AG20443 (cell line): ENCODE results near the gene GSDMA.
A peak's percentile ranks its signal among the peaks of the same experiment; 100 is the strongest.
"Not testable (repeated sequence)": the region's sequence is repeated elsewhere in the genome, so short reads cannot be mapped to it uniquely, and the experiment has no call there.

Experiments used
- DNase-seq: peaks from one replicate; pipeline ENCODE4 v3.0.0; 2012; ENCODE audit warnings: low spot score, mixed read lengths

The GSDMA gene

DNA sequence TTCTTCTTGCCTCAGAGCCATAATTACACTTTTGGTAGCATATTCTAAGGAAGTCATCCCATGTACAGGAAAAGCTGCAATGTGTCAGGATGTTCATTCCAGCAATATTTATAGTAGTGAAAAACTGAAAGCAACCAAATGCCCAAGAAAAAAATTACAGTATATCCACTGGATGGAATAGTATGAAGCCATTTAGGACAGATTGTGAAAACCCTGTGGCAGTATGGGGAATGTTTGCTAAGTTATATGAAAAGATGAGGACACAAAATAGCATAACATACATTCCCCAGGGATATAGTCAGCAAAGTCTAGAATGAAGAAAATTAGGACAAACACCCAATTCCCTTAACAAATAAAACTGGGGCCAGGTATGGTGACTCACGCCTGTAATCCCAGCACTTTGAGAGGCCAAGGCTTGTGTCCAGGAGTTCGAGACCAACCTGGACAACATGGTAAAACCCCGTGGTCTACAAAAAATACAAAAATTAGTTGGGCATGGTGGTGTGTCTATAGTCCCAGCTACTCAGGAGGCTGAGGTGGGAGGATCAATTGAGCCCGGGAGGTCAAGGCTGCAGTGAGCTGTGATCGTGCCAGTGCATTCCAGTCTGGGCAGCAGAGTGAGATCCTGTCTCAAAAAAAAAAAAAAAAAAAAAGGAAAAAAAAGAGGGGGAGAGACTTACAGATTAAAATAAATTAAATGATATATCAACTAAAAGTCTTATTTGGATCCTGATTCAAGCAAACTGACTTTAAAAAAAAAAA is 33.0 kb upstream of the GSDMA start:
- peak; percentile 35 for DNase-seq

DNA sequence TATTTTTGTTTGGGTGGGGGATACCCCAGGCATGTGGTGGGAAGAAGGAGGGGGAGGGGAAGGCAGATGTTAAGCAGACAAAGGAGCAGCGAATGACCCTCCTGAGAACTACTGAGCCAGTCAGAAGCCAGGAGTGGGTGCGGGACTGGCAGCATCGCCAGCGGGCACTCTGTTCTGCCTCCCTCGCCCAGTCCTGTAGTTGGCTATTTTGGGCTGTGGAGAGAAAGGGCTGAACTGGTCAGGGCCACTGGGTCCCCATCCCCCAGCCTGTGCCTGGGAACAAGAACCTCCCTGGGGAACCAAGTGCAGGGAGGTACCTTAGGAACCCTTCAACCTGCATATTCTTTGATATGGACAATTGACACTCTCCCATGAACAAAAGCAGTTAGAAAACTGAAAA is 28.9 kb upstream of the GSDMA start:
- DNase-seq, result no peak

DNA sequence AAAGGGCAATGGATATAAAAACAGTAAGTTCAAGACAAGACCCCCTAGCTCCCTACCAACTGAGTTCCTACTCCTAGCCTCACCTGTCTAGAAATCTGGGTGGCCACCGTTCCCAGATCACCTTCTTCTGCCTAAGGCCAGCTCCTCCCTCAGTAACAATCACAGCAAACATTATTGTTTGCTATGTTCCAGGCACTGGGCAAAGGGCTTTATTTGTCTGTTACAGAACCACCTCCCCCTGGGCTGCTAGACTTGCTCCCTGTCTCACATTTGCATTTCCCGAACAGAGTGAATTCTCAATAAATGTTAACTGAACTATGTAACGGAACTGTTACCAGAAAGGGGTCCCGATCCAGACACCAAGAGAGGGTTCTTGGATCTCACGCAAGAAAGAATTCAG is 28.5 kb upstream of the GSDMA start:
- no peak for DNase-seq

DNA sequence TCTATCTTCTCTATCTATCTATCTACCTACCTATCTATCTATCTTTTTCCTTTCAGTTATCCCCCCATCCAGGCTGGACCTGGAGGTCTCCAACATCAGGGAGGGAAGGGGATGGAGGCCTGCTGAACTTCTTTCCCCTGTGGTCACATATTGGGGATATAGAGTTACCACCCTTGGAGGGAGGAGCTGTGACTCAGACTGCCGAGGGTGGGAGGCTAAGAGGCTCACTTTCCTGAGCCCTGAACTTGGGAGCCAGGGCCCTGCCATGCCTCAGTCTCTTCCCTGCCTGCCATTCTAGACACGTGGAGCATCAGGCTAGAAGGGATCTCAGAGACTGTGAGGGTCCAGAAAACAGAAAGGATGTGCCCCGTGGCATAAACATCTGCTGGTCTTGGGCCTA is 26.9 kb upstream of the GSDMA start:
- peak; percentile 35 for DNase-seq

DNA sequence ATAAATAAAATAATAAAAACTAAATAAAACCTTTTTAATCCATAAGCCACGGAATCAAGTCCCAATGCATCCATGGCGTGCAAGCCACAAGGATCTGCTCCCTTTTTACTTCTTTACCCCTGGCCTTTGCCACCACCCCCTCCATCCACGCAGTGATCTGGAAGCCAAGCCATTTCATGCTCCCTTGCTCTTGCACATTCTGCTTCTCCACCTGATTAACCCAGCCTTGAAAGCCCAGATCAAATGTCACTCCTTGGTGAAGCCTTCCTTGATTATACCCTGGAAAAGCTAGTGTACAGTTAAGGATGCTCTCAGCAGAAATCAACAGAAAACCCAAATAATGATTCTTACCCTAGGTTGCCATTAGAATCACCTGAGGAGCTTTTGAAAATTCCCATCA is 25.4 kb upstream of the GSDMA start:
- DNase-seq, result no peak

DNA sequence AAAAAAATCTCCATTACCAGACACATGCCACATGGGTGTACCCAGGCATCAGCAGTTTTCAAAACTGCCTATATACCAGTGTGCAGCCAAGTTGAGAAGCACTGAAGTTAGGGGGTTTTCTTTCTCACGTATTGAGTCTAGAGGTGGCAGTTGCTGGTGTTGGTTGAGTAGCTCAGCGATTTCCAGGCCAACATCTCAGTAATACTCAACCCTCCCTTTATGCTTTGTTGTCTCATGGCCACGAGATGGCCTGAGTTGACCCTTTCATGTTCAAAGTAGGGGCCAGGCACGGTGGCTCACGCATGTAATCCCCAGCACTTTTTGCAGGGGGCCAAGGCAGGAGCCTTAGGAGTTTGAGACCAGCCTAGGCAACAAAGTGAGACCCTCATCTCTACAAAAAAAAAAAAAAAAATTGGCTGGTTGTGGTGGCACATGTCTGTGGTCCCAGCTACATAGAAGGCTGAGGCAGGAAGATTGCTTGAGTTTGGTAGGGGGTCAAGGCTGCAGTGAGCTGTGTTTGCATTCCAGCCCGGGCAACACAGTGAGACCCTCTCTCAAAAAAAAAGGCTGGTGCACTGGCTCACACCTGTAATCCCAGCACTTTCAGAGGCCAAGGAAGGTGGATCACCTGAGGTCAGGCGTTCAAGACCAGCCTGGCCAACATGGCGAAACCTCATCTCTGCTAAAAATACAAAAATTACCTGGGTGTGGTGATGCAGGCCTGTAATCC is 24.5 kb upstream of the GSDMA start:
- DNase-seq, result no peak

DNA sequence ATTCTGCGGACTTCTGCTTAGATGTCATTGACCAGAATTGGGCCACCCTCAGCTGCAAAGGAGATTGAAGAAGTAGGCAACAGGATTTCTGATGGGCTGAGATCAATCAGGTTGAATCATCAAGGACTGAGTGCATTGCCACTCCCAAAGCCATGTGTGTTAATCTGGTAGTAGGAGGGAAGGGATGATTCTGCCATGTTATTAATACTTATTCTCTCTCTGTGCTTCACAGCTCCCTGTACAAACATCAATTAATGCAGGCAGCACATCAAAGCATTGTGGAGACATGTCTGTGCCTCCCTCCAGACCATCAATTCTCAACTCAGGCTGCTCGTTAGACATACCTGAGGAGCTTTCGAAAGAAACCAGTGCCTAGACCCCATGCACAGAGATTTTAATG is 23.7 kb upstream of the GSDMA start:
- DNase-seq, result no peak

DNA sequence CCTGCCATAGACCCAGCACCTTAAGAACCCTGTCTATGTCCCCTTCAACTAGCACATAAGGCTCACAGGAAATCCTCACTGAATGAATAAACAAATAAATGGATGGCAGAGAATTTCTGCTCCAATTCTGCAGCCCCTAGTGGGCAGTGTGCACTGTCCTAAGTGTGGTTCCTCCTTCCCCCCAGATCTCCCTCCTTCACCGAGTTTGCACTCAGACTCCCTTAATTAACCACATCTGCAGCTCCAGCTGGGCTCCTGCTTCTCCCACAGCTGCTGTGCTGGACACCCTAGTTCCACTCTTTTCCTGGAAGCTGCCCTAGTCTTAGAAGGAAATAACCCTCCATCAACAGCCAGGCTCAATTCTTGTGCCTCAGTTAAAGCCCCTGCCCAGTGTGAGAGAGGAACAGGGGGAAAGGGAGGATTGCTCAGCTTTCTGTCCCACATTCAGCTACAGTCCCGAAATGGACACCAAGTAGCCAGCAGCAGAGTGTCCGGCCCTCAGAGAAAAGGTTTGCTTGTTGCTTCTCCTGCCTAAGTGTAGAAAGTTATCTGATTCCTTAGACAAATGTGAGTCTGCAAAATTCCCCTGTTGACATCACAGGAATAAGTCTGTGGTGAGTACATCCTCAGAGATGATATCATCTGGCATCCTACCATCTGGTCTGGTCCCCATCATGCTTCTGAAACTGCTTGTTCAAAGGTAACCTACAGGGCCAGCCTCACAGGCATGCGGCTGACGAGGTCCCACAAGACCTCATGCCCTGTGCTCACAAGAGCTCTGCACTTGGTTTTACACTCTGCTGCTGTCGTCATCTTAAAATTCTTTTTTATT is 23.0 kb upstream of the GSDMA start:
- peak; percentile 79 for DNase-seq

DNA sequence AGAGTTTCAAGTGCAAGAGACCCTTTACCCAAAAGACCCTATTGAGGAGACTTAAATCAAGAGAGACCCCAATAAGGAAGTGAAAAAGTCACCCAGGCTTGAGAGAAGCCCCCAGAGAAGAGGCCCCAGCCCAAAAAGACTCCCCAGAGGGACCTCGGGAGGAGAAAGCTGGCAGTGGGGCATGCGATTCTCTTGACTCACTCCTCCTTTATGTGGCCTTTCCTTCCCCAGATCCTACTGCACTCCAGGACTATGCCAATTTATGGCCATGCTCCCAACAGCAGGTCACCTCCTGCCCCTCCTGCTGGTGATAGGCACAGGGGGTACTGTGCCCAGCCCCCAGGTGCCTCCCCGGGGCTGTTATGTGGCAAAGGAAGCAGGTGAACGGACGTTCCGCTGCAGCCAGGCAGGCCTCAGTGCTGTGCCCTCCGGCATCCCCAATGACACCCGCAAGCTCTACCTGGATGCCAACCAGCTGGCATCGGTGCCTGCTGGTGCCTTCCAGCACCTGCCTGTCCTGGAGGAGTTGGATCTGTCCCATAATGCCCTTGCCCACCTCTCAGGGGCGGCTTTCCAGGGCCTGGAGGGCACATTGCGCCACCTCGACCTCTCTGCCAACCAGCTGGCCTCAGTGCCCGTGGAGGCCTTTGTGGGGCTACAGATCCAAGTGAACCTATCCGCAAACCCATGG is 19.0 kb upstream of the GSDMA start:
- no peak for DNase-seq

DNA sequence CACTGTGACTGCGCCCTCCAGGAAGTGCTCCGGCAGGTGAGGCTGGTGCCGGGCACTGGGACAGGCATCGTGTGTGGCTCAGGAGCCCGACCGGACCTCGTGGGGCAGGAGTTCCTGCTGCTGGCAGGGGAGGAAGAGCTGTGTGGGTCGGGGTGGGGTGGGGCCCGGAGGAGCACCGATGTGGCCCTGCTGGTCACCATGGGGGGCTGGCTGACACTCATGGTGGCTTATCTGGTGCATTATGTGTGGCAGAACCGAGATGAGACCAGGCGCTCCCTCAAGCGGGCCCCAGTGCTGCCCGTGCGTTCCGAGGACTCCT is 18.5 kb upstream of the GSDMA start:
- no peak for DNase-seq

DNA sequence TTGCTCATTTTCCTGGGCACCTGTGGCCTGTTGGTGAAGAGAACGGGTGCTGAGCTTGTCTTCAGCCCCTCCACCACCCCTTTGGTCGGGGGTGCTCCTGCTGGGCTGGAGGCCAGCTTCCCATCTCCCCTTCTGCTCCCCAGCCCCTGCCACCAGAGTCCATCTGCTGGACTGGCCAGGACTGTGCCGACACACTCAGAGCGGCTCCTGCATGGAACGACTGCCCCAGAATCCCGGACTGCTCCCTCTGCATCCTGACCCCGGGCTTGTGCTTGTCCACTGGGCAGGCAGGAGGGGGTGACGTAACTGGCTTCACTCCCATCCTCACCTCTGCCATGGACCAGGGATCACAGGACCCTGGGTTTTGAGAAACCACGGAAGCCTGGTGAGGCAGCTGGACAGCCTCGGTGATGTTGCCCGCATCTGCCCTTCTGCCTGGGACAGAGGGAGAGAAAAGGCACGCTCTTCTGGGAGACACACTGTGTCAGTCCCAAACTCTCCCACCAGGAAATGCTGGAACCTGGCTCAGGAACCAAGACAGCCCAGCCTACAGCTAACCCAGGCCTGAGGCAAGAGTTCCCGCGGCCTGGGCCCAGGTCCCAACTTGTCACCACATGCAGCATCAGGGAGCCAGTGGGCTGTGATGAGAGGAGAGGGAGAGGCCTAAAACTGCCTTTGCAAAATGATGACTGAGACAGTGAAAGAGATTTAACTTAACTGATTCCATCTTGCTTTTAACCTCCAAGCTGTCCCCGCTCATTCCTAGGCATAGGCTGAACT is 16.1 kb upstream of the GSDMA start:
- DNase-seq, result no peak

DNA sequence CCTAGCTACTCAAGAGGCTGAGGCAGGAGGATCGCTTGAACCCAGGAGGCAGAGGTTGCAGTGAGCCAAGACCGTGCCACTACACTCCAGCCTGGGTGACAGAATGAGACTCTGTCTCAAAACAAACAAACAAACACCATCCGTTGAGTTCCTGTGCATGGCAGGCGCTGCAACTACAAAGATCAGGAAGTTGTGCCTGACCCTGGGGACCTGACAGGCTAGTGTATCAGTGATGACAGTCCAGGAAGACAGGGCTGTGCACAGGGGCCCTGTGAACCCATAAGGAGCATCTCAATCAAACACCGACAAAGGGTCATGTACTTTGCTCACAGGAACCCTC is 14.3 kb upstream of the GSDMA start:
- DNase-seq, result not testable (repeated sequence)

DNA sequence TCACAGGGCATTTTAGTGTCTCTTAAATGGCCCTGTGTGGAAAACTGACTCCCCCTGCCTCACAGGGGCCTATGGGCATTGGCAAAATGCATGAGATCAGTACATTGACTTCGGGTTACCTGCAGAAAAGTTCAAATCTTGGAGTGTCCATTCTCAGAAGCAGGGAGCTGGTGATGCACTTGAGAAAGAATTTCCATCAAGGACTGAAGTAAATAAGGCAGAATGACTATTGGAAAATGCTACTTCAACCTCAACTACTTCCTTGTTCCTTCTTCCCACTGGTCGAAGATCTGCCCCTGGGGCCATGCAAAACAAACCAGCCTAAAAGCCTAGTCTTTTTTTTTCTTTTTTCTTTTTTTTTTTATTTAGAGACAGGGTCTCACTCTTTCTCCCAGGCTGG is 13.8 kb upstream of the GSDMA start:
- no peak for DNase-seq

DNA sequence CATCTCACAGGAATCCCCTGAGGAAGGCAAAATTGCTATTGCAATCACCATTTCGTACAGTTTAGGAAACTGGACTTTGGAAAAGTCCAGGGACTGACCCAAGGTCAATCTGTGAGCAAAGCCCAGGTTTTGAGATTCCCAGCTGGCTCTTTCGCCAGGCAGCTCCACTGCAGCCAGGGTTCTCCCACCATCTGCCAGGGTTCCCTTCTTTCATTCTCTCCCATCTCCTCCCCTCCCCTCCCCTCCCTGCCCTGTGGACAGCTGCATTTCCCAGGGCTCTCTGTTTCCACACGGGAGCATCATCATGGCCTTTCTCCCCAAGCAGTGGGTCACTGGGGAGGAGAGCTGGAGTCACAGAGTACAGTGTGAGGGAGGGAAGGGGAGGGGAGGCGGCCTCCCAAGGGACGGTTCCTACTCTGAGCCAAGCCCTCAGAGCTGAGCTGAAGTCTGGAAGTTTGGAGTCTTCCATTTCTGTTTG is 11.9 kb upstream of the GSDMA start:
- DNase-seq, result no peak

DNA sequence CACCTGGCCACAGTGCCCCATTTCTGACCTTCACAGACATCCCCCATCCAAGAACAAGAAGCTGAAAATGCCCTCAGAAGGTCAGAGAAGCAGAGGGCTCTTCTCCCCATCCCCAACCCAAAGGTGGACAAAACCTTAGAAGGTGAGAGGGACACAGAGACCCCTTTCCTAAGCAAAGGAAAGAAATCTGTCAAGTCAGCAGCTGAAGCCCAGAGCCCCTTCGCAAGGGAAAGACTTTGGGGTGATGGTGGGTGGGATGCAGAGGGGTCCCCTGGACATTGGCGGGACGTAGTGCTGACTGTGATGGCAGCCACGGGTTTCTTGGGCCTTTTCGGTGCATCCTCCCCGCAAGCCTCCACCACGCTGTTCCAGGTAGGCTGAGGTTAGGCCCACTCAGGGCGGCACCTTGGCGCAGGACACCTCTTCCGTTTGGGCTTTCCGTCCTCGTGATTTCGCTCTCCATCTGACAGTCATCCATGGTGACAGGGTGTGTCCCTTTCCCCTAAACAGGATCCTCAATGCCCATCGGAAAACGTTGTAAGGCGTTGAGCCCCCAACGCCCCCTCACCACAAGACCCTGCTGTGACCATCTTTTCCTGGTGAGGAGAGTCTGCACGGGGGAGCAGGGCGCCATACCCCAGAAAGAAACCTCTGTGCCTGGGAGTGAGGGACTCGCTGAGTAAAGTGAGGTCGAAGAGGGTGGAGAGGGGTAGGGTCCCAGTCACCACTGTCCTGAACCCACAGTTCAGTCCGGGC is 10.7 kb upstream of the GSDMA start:
- no peak for DNase-seq

DNA sequence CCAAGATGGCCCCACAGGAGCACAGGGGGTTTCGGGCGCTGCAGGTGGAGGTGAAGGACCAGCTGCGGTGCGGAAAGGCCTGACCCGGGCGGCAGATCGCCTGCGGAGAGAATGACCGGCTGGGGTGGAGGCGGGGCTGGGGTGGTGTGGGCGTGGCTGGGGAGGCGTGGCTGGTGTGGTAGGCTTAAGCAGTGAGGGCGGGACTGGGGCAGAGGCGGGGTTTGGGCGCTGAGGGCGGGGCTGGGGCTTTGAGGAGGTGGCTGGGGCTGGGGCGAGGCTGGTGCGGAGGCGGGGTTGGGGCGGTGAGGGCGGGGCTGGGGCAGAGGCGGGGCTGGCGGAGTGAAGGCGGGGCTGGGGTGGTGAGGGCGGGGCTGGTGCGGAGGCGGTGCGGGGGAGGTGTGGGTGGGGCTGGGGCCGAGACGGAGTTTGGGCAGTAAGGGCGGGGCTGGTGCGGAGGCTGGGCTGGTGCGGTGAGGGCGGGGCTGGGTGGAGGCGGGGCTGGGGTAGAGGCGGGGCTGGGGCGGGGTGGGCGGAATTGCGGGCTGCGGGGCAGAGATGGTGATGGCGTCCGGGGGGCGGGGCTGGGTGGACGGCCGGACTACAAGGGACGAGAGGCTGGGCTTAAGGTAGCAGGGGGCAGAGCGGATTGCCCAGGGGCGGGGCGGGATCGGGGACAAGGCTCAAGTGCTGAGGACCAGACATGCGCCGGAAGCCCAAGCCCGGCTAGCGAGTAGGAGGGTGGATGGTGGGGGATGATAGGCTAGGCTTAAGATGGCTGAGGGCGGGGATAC is 9.9 kb upstream of the GSDMA start:
- peak; percentile 98 for DNase-seq

DNA sequence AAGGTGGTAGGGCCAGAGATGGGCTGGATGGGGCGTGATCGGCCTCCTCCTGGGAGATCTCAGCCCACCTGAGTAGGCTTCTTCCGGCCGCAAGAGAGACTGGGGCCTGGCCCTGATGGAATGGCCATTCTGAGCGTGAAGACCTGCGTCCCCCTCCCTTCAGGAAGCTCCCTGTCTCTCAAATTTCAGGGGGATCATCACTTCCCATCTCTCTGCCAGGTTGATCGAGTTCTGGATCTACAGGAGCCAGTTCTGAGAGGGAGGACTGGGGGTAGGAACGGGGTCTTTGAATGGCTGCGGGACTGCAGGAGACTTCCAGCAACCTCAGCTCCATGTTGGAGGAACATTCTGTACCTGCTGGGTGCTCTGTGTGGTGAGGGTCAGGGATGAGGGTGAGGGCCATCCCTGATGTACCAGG is 9.3 kb upstream of the GSDMA start:
- no peak for DNase-seq

DNA sequence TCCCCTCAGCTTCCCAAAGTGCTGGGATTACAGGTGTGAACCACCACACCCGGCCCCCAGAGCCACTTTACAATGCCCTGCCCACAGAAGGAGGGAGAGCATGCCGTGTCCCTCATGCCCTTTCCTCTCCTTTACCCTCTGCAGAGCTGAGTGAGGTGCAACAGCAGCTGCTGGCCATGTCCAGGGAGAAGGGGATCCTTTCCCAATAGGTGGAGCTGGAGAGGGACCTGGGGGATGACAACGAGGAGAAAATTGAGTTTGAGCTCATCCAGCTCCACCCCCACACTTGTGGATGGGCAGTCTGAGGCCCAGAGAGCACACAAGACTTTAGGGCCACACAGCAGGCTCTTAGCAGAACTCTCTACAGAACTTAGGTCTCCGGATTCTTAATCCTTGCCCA is 7.9 kb upstream of the GSDMA start:
- DNase-seq, result no peak

DNA sequence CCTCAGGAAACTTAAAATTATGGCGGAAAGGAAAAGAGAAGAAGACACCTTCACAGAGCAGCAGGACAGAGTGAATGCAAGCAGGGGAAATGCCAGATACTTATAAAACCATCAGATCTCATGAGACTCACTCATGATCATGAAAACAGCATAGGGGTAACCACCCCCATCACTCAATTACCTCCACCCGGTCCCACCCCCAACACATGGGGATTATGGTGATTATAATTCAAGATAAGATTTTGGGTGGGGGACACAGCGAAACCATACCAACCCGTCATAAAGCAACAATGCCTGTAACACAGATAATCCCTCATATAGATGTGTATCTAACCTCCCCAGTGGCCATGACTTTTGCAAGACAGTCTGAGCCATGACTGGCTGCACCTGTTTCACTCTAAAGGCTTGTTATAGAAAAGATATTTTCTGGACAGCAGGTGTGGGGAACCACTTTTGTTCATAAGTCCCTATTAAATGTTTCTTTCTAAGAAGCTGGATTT is 7.0 kb upstream of the GSDMA start:
- DNase-seq, result no peak

DNA sequence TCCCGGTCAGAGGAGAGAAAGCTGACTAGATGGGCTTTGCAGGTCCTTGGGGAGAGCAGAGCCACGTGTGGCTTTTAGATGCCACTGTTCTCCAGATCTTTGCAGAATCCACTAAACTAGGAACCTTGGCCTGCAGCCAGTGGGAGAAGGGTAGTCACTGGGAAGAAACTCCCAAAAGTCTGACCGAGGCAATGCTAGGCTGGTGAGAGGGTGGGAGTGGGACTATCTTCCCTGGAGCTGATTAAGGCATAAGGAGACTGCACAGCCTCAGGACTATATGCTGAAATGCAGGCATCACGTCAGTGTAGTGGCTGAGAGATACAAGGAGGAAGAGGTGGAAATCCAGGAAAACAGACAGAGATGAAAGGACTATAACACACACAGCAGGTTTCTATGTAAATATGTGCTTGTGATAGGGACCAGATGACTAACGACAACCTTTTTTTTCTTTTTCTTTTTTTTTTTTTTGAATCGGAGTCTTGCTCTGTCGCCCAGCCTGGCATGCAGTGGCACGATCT is 2.2 kb upstream of the GSDMA start:
- no peak for DNase-seq
